Testis (tissue), 3 donors: Measurements from ENCODE around the gene P3H2. TPM values are rescaled to one million over a fixed set of nuclear protein-coding genes. Genes with fewer than 3 reads are reported as not detected.

Experiments used
- DNase-seq: peaks from one replicate; pipeline ENCODE4 v3.0.0-alpha.2; 2019
- H3K27ac ChIP-seq, 2 donors: fragments of 200-600 bp; sonication (generic); one replicate each; pipeline ENCODE4 v1.5.1; 2019
- H3K27me3 ChIP-seq: fragments of 200-600 bp; sonication (generic); one replicate; pipeline ENCODE4 v1.5.1; 2019
- H3K36me3 ChIP-seq: fragments of 200-600 bp; sonication (generic); one replicate; pipeline ENCODE4 v1.5.1; 2017; ENCODE audit warnings: low read depth; ENCODE audit errors: missing control alignments
- H3K4me1 ChIP-seq: fragments of 200-600 bp; sonication (generic); one replicate; pipeline ENCODE4 v1.5.1; 2019
- H3K4me3 ChIP-seq, 2 donors: fragments of 200-600 bp; sonication (generic); one replicate each; pipeline ENCODE4 v1.5.1; 2017 to 2019
- H3K9me3 ChIP-seq: fragments of 200-600 bp; sonication (generic); one replicate; pipeline ENCODE4 v1.5.1; 2017
- POLR2A ChIP-seq: fragments of 450-650 bp; IDR thresholded peaks from one replicate; pipeline ENCODE4 v1.6.1; 2017; ENCODE audit warnings: antibody characterized with exemption, mild to moderate bottlenecking, moderate library complexity
- WGBS, 2 donors: methylation state at CpG; one replicate each; pipeline ENCODE4 v1.1.5; 2018; 5-methylcytosine and 5-hydroxymethylcytosine counted together
- intact Hi-C: fragments of 100-400 bp; cut with DNase I; formaldehyde crosslinking; loops from one replicate; pipeline ENCODE4 v1.15.1; 2023; ENCODE audit warnings: low total_unique reads
- polyA plus RNA-seq: library from polyadenylated mRNA; stranded (reverse); fragments of 350-450 nt; fragmentation: Illumina TruSeq; extraction: RNeasy Lipid Tissue Mini Kit (QIAGEN cat#74804); gene quantifications from one replicate; pipeline ENCODE4 v1.2.3, GENCODE V29; 2014; ENCODE audit warnings: low read depth, low replicate concordance; ENCODE audit not compliant: insufficient read depth
- total RNA-seq, 2 donors: library from RNA; depleted of rRNA; stranded (reverse); fragments of >200 nt; gene quantifications; one replicate each; pipeline ENCODE4 v1.2.3, GENCODE V29; 2016
- TF ChIP-seq, protein P1 (sequence below), 3 experiments: fragments of 450-650 bp in 2 of 3; fragments of 200-600 bp in 1 of 3; sonication (generic) in 1 of 3; IDR thresholded peaks; one replicate each; pipeline ENCODE4 v1.5.1; 2016 to 2019; ENCODE audit warnings: antibody characterized with exemption in 3 of 3, mild to moderate bottlenecking in 2 of 3, moderate library complexity in 1 of 3

P3H2 gene
- total and polyA plus RNA-seq, 3 donors from 2014 or later = 7.2 to 11.0 (median 10.1) TPM

DNA sequence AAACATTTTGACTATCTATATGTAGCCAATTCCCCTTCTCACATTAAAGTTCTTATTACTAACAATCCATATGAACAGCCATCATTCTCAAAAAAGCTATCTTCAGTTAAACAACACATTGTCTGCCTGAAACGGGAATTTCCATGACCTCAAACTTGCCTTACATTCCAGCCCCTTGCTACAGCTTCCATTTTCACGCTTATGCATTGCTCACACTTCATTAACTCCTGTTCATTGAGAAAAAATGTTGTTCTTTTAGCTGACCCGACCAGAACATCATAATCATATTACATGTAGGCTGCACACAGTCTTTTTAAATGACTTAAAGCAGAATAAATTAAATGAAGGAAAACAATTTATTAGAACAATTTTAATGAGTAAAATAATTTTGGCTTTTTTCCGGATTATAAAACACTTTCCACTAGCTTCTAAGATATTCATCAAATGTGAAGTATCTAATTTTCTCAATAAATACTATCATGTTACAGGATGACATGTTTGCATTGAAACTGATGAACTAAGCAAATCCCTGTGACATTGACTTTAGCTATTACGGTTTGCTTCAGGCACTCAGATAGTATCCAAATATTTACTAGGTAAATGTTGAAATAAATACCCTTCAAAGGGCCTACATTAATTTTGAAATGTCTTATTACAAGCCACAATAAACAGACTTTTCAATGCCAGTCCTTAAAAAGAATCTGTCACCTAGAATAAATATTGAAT lies 49.9 kb downstream of the P3H2 start:
- intact Hi-C loops = no loop called here
- no peak overlapping the region for H3K27ac ChIP-seq
- no peaks in the 10 kb centered on the region for H3K9me3 ChIP-seq
- no peak for DNase-seq
- H3K4me1 ChIP-seq = no peaks in the 10 kb centered on the region
- 85 to 93% methylated on average over 5 of the region's 5 CpGs for WGBS, 2 donors
- no peaks in the 10 kb centered on the region for H3K27me3 ChIP-seq
- no peak for TF ChIP-seq POLR2A
- TF ChIP-seq, protein P1, sequence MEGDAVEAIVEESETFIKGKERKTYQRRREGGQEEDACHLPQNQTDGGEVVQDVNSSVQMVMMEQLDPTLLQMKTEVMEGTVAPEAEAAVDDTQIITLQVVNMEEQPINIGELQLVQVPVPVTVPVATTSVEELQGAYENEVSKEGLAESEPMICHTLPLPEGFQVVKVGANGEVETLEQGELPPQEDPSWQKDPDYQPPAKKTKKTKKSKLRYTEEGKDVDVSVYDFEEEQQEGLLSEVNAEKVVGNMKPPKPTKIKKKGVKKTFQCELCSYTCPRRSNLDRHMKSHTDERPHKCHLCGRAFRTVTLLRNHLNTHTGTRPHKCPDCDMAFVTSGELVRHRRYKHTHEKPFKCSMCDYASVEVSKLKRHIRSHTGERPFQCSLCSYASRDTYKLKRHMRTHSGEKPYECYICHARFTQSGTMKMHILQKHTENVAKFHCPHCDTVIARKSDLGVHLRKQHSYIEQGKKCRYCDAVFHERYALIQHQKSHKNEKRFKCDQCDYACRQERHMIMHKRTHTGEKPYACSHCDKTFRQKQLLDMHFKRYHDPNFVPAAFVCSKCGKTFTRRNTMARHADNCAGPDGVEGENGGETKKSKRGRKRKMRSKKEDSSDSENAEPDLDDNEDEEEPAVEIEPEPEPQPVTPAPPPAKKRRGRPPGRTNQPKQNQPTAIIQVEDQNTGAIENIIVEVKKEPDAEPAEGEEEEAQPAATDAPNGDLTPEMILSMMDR (IDR thresholded peaks at IDR 0.05) = no peak
- no peak overlapping the region for H3K4me3 ChIP-seq
- H3K36me3 ChIP-seq = no peaks in the 10 kb centered on the region

DNA sequence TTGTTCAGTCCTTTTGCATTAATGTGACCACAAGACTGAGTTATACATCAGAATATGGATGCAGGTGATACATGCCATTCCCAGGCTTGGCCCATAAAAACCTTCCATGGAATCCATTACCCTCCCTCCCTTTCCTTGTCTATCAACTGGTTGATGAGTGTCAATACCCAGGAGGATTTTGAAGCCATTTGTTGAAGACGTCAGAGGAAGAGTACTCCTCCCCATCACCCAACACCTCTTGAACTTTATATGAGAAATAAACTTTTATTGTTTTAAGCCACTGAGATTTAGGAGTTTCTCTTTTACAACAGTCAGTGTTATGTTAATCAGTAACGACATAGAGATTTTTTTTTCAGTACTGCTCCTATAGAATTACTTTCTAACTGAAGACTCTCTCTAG lies 55.5 kb downstream of the P3H2 start:
- 91 to 93% methylated on average over 2 of the region's 2 CpGs for WGBS, 2 donors
- H3K9me3 ChIP-seq = no peaks in the 10 kb centered on the region
- intact Hi-C loops = no loop called here
- DNase-seq = no peak
- H3K4me1 ChIP-seq = no peaks in the 10 kb centered on the region
- no peak overlapping the region for H3K4me3 ChIP-seq
- TF ChIP-seq, protein P1 (IDR thresholded peaks at IDR 0.05) = no peak
- TF ChIP-seq POLR2A = no peak
- H3K27me3 ChIP-seq = no peaks in the 10 kb centered on the region
- no peak overlapping the region for H3K27ac ChIP-seq
- no peaks in the 10 kb centered on the region for H3K36me3 ChIP-seq

DNA sequence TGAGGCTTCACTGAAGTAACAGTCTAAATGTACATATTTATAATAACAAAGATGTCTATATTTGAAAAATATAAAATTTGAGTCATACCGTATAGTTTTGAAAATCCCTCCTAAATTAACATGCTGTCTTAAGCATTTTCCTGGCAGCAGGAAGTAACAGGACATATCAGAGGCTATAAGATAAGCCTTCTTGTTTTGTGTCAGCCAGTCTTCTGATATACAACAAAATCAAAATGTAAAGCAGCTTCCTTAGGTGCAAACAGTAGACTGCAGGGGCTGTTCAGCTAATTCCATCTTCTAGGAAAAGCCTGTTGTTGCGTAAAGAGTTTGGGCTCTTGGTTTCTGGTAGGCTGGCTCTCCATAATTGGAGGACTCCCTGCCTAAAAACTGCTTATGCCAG lies 56.0 kb downstream of the P3H2 start:
- Histone ChIP-seq H3K9me3 (no peaks in the 10 kb centered on the region), H3K36me3 (no peaks in the 10 kb centered on the region), H3K27me3 (no peaks in the 10 kb centered on the region), H3K4me3 (no peak overlapping the region), H3K27ac (no peak overlapping the region), H3K4me1 (no peaks in the 10 kb centered on the region)
- WGBS, 2 donors = 70 to 95% methylated on average over 2 of the region's 2 CpGs
- no peak for TF ChIP-seq POLR2A
- TF ChIP-seq, protein P1 (IDR thresholded peaks at IDR 0.05) = no peak
- DNase-seq = no peak
- intact Hi-C loops = no loop called here

DNA sequence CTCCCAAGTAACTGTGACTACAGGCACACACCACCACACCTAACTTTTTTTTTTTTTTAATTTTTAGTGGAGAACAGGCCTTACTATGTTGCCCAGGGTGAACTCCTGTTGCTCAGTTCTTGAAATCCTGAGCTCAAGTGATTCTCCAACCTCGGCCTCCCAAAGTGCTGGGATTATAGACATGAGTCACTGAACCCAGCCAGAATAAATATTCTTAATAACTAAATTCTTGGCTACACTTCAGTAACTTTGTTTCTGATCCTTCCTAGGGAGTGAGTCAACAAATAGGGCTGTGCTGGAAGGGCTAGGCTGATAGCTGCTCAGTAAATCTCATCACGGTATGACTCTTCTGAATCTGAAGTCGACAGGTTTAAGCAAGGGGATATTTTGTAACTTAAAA lies 56.6 kb downstream of the P3H2 start:
- TF ChIP-seq POLR2A = no peak
- TF ChIP-seq, protein P1 (IDR thresholded peaks at IDR 0.05) = no peak
- DNase-seq = peak; percentile 21
- WGBS, 2 donors = 37 to 50% methylated on average over 3 of the region's 3 CpGs

DNA sequence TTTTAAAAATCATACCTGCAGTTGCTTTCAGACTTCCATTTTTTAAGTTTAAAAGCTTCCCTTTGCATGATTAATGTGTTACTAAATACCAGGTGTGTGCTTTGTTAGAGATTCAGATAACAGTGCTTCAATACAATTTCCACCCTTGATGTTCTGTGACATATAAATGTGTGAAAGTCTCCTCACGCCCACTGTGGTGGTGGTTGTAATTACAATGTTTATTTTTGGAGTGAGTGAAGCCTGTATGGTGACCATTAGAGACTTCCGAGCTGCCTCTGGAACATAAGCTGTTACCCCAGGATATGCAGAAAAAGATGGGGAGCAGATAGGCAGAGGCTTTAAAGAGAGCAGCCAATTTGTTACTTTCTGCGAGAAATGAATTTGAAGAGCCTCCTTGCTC lies 57.2 kb downstream of the P3H2 start:
- TF ChIP-seq, protein P1 (IDR thresholded peaks at IDR 0.05) = no peak
- no peak for TF ChIP-seq POLR2A
- intact Hi-C loops = no loop called here
- H3K4me3 ChIP-seq = no peak overlapping the region
- no peaks in the 10 kb centered on the region for H3K9me3 ChIP-seq
- no peak for DNase-seq
- no peaks in the 10 kb centered on the region for H3K27me3 ChIP-seq
- peaks cover 6% of the 10 kb centered on the region for H3K4me1 ChIP-seq
- H3K36me3 ChIP-seq = no peaks in the 10 kb centered on the region
- 90 to 92% methylated on average over 3 of the region's 3 CpGs for WGBS, 2 donors
- H3K27ac ChIP-seq = no peak overlapping the region

More for the DNA sequence above, 56.6 kb downstream of the P3H2 start:
- Histone ChIP-seq H3K27me3 (no peaks in the 10 kb centered on the region), H3K4me3 (no peak overlapping the region), H3K9me3 (no peaks in the 10 kb centered on the region), H3K27ac (no peak overlapping the region), H3K4me1 (peaks cover 1% of the 10 kb centered on the region), H3K36me3 (no peaks in the 10 kb centered on the region)
- intact Hi-C loops = no loop called here
